Muscle of arm (tissue), 12 donors: ENCODE measurements around the gene PRDM12. TPM values are rescaled to one million over a fixed set of nuclear protein-coding genes. Genes with fewer than 3 reads are reported as not detected.

ENCODE experiments used
- DNase-seq: peaks from one replicate; pipeline ENCODE4 v3.0.0-alpha.2; 2013
- polyA plus RNA-seq, 12 donors: library from polyadenylated mRNA; unstranded; fragments of 120-200 nt; gene quantifications; one replicate each; pipeline ENCODE4 v1.2.1, GENCODE V29; 2013; ENCODE audit not compliant: insufficient read length in 12 of 12

Gene PRDM12
- polyA plus RNA-seq, 12 donors = not detected

DNA sequence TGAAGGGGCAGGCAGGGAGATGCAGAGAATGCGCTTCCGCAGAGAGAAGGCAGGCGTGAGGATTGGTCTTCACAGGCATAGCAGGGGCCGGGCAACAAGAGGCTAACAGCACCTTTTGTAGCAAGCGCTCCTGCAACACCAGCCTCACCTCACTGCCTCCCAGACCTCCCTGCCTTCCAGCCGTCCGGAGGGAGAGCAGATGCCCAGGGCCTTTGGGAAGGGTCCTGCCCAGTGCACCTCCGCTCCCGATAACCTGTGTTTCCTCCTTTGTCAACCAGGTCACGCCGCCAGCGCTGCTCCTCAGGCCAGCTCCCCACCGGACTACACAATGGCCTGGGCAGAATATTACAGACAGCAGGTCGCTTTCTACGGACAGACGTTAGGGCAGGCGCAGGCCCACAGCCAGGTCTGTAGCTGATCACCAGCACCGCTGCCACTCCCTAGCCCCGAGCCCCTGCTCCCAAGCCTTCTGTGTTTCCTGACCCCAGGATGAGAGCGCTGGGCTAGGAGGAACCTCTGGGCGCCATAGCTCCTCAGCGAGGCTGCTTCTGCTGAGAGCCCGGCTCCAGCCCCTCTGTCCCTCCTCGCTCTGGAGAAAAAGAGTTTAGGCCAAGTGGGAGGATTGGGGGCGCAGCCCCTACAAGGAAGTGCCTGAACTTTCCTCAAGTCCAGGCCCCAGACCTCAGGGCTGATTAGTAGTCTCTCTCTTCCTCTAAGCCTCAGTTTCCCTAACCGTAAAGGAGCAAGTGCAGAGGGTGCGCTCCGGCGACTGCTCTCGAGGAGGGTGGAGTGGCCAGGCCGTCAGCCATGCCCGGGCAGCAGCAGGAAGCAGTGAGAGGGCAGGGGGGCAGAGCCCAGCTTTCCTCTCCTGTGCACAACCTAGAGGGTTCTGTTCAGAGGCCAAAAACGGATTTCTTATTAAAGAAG is 28.4 kb upstream of the PRDM12 start:
- no peak for DNase-seq

DNA sequence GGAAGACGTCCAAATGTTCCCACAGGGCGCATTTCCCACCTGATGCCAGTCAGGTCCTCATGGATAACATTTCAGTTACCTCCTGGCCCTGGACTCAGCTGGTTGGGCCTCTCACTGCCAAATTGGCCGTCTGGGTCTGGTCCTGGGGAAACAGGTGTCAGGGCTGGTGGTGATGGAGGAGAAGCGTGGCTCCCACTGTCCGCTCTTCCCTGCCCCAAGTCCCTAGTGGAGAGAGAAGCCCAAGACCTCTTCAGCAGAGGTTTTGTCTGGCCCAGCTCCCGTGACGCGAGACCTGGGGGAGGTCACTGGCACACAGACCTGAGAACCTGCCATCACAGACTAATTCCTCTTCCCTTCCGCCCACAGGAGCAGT is 27.8 kb upstream of the PRDM12 start:
- DNase-seq = no peak

DNA sequence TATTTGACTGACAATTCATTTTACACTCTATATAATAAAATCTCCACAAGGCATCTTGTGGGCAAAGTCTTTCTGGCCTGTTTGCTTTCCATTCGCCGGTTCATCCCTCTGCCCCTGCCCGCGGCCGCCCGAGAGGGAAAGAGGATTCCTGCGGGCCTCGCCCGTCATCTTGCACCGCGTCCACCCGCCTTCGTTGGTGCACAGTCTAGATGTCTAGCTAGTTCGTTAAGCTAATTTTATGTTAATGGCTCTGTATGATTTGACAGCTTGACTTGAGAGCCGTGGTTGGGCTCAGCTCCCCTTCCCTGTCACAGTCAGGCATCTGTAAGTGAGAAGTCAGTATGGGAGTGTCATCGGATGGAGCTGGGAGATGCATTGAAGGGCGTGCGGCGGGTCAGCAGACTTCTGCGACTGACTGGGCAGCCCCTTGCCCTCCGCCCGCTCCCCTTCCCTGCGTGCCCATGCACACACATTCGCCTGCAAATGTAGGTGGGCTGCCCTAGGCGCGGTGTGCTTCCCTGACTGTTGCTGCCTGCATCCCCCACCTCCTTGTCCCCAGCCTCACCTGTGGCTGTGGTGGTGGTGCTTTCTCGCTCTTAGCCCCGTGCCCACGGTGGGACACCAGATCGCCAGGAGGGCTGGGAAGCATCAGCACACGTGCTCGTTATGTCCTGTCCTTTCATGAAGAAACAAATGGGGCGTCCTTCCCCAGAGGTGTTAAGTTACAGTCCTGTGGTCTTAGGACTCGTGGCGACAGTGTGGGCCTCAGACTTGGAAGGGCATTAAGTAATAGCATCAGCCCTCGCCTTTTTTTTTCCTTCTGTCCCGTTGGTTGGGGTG is 25.9 kb upstream of the PRDM12 start:
- no peak for DNase-seq

DNA sequence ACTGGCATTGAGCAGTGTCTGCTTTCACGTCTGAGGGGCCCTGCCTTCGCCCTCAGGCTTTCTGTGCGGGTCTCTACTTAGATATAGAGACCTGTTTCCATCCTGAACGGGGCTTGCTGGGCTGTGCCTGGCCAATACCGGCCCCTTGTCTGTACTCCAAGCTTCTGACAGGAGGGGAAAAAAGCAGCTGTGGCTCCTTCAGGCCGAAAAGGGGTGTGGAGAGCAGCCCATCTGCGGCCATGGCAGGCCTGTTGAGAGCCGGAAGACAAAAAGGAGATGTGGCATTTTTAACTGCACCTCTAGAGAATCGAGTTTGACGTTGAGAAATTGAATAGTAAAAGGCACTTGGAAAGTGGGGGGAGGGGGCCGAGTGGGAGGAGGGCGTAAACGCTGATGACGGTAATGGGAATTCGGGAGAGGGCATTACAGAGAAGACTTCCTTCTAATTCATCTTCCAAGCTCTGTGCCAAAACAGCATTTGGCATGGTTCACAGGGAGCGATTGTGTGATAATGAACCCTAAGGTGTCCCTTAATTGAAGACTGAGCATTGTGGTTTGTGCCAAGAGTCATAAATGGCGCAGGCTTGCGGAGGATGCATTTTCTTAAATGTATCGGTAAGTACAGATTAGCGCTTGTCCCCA is 25.1 kb upstream of the PRDM12 start:
- no peak for DNase-seq

DNA sequence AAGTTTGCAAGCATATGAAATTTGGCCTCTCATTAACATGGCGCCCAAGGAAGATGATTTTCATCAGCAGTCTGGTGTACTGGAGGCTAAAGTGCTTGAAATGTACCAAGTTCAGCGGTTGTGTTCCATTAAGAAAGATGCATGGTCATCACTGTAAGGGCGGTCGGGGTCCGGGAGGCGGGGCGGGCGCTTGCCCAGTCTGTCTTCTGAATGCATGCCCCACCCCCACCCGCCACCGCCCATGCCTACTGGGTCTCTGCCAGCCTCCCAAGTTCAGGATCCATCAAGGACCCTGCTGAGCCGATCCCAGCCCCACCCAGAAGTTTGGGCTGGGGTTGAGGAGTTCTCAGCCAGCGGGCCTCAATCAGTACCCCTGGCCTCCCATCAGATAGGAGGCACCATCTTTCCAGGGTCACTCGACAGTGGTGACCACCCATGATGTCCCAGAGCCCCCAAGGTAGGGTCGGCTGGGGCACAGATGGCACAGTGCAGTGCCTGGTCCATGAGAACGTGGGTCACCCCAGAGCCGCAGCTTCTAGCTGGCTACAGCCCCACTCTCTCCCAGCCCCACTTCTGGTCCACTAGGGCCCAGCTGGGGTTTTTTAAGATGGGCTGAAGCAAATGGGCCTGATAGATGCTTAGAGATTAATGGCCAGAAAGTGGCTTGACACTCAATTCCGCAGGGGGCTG is 24.4 kb upstream of the PRDM12 start:
- no peak for DNase-seq

DNA sequence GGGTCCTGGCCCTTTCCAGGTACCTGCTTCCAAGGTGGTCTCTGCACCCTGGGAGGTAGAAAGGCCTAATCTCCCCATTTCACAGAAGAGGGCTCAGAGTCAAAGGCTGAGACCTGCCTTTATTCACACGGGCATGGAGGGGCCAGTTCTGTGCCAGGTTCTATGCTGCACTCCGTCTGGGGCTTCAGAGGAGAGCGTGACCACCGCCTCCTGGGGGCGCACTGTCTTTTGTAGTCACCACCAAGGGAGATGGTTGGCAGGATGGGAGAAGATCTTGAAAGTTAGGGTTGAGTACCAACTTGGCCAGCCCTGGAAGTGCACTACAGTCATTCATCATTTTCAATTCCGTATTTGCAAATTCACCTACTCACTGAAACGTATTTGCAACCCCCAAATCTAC is 23.7 kb upstream of the PRDM12 start:
- DNase-seq = no peak

DNA sequence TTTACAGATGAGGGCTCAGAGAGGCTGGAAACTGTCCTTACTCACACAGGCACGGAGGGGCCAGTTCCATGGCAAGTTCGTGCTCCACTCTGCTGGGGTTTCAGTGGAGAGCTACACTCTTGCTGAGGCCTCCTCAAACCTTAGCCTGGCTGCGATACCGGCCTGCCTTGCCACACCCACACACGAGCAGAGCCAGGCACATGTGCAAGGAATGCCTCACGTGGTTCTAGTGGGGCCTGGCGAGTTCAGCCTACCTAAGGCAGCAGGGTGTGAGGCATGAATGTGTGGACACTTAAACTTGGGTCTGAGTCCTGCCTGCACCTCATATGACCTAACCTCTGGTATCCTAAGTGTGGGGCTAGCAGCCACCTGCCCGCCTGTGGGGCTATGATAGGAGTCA is 21.5 kb upstream of the PRDM12 start:
- no peak for DNase-seq

DNA sequence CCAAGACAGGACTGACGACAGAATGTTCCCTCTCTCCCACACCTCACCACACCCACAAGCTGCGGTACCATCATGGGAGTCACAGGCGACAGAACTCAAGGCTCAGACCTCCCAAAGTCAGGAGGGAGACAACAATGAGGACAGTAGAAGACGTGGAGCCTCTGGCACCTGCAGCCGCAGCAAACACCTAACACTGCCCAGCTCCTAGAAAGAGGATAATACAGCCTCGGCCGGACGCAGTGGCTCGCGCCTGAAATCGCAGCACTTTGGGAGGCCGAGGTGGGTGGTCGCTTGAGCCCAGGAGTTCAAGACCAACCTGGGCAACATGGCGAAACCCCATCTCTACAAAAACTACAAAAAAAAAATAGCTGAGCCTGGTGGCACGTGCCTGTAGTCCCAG is 13.2 kb upstream of the PRDM12 start:
- no peak for DNase-seq

DNA sequence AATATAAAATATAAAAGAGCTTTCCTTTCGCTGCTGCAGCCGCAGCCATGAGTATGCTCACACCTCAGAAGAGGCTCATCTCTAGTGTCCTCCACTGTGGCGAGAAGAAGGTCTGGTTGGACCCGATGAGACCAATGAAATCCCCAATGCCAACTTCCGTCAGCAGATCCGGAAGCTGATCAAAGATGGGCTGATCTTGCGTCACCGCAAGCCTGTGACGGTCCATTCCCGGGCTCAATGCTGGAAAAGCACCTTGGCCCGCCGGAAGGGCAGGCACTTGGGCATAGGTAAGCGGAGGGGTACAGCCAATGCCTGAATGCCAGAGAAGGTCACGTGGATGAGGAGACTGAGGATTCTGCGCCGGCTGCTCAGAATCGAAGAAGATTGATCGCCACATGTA is 12.6 kb upstream of the PRDM12 start:
- no peak for DNase-seq

DNA sequence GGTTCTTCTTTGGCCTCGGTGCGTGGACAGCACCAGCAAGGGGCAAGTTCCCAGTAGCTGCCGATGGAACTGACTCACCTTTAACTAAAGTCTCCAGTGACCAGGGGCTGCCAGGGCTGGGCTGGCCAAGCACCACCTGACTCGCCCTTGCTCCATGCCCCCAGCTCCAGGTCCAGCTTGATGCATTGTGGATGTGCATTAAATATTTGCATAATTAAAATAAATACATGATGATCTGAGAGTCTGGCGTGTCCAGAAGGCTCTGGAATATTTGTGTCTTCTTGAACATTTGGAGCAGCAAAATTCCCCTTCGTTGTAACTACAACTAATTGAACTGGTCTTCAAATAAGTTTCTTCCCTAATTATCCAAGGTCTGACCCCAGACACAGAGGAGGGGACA is 9.5 kb upstream of the PRDM12 start:
- no peak for DNase-seq

DNA sequence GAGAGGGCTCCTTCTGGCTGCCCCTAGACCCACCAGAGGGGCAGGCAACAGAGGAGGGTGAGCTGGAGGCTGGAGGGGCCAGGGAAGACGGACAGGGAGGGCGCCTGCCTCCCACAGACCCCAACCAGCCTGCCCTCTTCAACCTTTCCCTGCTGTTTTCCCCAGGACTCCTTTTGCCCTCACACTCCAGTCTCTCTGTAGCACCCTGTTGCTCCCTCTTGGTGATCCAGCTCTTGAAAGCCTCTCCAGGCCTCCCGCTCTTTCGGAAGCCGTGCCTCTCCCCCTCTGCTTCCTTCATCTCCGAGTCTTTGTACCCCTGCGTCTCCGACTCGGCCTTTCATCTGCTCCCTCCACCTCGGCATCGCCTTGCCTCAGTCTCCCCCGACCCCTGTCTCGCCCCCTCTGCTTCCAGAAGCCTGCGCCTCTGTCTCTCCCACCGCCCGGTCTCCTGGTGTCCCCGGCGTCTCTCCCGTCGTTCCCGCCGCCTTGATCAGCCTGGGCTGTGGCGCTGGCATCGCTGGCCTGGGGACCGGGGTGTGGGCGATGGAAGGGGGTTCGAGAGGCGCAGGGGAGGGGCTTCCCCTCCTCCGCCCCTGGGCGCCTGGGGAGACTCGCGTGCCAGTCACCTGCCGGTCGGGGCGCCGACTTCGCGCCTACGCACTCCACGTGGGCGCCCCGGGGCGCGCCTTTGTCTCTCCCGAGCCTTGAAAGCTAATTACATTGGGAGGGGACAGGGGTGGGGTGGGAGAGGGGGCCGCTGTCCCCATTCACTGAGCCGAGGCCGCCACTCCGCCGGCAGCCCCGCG is 5.3 kb upstream of the PRDM12 start:
- no peak for DNase-seq

DNA sequence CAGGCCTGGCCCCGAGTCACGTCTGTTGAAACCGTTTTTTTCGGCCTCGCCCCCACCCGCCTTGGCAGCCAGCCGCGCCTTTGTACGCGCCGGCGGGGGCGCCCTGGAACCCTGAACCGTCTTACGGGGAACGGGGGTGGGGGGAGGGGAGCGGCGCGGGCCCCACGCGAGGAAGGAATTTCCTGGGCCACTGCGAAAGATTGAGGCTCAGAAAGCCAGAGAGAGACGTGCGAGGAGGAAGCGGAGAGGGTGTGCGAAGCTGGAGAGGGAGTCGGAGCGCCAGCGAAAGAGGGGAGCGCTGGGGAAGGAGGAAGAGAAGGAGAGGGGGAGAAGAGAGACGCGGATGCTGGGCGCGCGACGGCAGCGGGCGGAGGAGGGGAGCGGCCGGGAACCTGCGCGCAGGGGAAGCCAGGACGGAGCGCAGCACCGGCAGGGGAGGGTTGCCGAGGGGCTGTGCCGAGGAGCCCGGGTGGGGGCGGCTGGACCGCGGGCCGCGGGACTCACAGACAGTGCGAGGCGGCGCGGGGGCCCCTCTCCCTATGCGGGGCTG is 4.6 kb upstream of the PRDM12 start:
- DNase-seq = no peak

DNA sequence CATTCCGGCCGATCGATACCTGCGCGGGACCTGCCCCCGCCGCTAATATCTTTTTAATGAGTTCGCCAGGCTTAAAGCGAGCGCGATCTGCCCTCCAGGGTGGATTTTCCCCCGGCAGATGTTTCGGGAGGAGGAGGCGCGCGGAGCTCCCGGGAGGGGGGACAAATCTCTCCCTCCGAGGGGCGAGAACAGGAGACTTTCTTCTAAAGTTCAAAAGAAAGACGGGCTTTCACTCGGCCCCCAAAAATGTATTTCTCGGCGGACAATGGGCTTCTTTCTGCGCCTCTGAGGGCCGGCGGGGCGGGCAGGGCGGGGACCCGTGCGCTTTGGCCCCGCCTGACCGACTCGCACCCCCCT is 4.1 kb upstream of the PRDM12 start:
- DNase-seq = no peak

DNA sequence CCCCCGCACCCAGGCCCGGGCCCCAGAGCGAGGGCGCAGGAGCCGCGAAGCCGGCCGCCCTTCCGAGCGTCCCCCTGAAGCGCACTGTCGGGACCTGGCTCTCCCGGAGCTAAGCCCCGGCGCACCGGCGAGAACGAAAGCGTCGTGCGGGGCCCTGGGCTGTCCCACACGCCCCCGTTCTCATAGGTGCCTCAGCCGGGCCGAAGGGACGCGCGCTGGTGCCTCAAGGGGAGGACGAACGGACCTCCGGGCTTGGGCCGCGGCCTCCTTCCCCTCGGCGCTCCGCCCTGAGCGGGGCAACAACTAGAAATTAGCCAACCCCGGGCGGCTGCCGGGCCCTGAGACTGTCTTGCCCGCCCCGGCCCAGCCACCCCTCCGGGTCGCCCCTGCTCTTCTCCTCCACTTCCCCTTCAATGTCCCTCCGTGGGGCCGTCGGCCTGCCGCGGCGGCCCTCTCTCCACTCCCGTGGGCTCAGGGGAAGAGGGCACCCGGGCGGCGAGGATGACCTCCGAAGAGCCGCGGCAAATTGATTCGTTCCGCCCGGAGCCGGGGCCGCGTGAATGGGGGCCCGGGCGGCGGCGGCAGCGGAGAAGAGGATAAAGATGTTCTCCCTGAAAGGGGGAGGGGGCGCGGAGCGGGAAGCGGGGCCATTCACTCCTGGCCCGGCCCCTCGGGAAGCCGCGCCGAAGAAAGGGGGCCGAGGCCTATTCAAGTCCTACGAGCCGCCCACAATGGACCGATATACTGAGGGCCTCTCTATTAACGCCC is 3.5 kb upstream of the PRDM12 start:
- DNase-seq = no peak

DNA sequence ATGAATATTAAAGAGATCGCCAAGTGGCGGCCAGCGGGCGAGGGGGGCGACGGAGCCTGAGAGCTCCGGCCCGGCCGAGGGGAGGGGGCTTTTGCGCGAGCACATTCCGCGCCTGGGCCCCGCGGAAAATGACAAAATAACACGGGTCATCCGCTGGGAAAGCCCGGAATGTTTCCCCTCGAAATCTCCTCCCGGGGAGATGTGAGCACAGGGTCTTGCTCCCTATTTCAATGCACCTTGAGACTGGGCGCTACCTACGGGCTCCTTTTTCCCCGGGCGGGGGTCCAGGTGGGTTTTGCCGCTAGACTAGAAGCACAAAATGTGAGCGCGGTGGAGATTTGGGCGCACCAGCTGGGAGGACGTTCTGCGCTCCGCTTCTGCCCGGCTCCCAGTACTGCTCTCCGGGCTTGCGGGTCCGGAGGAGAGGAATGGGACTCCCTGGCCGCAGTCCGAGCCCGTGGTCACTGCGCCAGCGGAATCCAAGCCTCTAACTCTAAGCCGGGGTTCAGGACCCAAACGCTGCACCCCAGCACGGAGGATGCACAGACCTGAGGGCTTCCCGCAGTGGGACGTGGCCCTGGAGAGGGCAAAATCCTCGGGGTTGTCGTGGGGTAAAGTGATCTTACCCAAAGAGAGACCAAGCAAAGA is 2.8 kb upstream of the PRDM12 start:
- DNase-seq = no peak

DNA sequence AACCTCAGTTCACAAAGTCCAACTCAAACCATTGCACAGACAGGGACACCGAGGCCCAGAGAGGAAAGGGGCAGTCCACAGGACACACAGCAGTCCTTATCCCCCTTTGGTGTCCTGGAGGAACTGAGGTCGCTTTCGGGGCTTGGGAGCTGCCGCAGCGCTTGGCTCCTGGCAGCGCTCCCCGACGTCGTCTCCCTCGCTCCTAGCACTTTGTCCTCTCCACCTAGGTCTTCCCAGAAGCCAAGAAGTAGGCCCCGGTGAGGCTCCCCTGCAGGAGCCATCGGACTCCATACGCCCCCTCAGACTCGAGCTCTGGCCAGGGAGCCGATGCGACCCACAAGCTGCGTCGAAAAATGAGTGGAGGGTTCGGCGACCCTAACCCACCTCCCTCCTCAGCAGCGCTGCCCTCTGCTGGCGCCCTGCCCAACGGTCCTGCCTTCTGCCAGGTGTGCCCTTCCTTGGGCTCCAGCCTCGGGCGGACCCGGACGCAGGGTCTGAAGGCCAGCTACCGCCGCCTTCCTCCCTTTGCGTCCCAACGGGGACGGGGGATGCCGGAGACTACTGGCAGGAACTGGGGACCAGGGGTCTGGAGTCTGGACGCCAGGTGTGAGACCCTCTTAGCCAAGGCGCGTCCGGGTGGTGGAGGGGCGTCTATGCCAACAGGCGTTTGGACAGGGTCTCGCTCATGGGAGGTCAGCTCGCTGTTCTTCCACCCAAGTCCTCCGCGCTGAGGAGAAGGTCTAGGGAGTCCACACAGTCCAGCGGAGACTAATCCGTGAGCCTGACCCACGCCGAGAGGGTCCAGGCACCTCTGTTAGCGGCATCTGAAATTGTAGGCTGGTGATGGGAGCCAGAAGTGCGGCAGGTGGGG is 2.1 kb upstream of the PRDM12 start:
- DNase-seq = no peak

DNA sequence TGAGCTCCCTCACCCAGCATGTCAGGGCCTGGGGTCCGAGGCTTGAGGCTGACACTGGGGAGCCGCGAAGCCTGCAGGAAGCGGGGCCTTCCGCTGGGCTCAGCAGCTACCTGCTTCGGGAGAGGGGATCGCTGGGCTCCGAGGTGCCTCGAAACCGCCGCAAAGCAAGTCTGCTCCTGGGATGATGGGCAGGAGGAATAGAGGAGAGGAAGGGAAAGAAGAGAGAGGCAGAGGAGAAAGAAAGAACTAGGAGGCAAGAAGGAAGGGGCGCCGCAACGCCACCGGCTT is 1.5 kb upstream of the PRDM12 start:
- no peak for DNase-seq

DNA sequence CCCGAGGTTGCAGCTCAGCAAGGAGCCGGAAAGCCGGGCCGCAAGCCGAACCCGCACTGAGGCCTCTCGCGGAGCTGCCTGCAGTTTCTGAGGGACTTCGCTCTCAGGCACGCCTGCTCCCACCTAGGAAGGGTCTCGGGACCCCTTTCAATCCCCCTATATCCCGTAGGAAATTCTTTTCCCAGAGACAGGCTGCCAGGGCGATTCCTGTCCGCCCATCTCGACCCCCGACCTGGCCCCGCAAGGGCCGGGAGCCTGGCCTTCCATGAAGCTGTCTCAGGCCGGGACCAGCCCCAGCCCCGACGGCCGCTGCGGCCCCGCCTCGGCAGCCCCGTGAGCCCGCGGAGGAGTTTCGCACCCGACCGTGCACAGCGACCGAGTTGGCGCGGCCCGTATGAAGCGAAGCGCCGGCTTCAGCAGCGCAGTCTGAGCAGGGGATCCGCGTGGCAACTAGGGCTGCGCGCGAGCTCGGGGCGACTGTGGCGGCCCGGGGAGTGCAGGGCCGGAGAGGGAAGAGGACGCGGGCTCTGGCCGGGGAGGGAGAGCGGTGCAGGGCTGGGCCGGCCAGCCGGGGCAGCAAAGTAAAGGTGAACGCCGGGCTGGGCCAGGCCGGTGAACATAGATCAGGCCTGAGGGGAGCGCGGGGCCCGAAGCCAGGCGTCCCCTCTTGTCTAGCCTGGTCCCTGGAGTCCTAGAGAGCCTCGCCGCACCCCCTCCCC is 977 bp upstream of the PRDM12 start:
- DNase-seq = no peak
